SK-N-MC (cell line): ENCODE results near the gene TKT.

ENCODE experiments used
- EZH2 ChIP-seq: fragments of 200-600 bp; sonication (generic); IDR thresholded peaks from one replicate; pipeline ENCODE4 v1.6.1; 2017; ENCODE audit warnings: antibody characterized with exemption
- FOXP2 ChIP-seq: optimal IDR thresholded peaks from 2 replicates; pipeline ENCODE3; 2011; ENCODE audit warnings: mild to moderate bottlenecking, moderate library complexity; ENCODE audit not compliant: insufficient read depth; ENCODE audit errors: extremely low read length, control extremely low read depth
- POLR2AphosphoS5 ChIP-seq: IDR thresholded peaks from 2 replicates; pipeline ENCODE4 v1.6.1; 2012; ENCODE audit warnings: mild to moderate bottlenecking, low read depth, low read length, borderline replicate concordance

DNA sequence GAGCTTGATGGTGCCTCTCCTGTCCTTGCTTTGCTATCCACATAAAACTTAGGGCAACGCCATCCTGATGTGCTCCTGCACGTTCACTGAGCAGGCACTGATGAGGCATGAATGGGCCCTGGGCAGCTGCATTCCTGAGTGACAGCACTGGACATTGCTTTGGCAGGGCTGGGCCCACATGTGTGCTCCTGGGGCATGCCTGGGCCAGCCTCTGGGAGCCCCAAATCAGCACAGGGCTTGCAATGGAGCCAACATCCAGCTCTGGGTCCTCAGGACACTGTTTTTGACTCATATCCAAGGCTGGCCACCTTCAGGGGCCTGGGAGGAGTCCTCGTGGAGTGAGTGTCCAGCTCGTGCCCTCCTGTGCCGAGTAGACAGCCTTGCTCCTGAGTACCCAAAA is 5.9 kb upstream of the TKT start:
- no peak for TF ChIP-seq EZH2
- no peak for TF ChIP-seq POLR2AphosphoS5
- TF ChIP-seq FOXP2, result no peak
